ENCODE results near the gene FNIP1. TPM values are rescaled to one million over a fixed set of nuclear protein-coding genes. Genes with fewer than 3 reads are reported as not detected.

FNIP1 gene
- total and polyA plus RNA-seq, 2 experiments from 2014 or later = 8.2 to 27.9 TPM

DNA sequence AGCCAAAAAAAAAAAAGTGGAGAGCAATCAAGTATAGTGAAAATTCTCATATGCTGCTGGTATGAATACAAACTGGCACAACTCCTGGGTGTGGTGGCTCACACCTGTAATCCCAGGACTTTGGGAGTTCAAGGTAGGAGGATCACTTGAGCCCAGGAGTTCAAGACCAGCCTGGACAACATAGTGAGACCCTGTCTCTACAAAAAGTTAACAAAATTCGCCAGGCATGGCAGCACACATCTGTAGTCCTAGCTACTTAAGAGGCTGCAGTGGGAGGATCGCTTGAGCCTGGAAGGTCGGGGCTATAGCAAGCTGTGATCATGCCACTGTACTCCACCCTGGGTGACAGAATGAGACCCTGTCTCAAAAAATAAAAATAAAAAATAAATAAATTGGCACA is 51.7 kb downstream of the FNIP1 start:
- H3K27me3 ChIP-seq (ENCODE audit: insufficient read depth) = no peaks in the 10 kb centered on the region
- ATAC-seq (no peak), DNase-seq (ENCODE audit: low spot score) (no peak)
- peaks cover 25% of the 10 kb centered on the region for H3K79me2 ChIP-seq (replicated peaks; ENCODE audit: insufficient read depth)
- no peaks in the 10 kb centered on the region for H3F3A ChIP-seq (replicated peaks; ENCODE audit: low read depth)
- no peak overlapping the region for H3K4me3 ChIP-seq
- H3K36me3 Mint-ChIP-seq (ENCODE audit: low read depth) = peaks cover 4% of the 10 kb centered on the region; the same call in 1 of the 3 replicates
- H3K27ac Mint-ChIP-seq = no peak overlapping the region
- no peaks in the 10 kb centered on the region for H3K9me3 Mint-ChIP-seq
- H3K36me3 ChIP-seq (ENCODE audit: insufficient read depth) = peaks cover 6% of the 10 kb centered on the region; the same call in 1 of the 2 replicates
- peaks cover 5% of the 10 kb centered on the region; the same call in 1 of the 2 replicates for H3K4me1 ChIP-seq (ENCODE audit: insufficient read depth)
- no peaks in the 10 kb centered on the region for H3K27me3 Mint-ChIP-seq (ENCODE audit: insufficient read depth, low read depth, poor library complexity)
- peaks cover 4% of the 10 kb centered on the region; the same call in 2 of the 3 replicates for H3K4me1 Mint-ChIP-seq
- no peak overlapping the region for H2AFZ ChIP-seq
- no peaks in the 10 kb centered on the region for H3K9me2 ChIP-seq (ENCODE audit: insufficient read depth)
- H3K4me2 ChIP-seq = no peak overlapping the region
- TF ChIP-seq EZH2 (IDR thresholded peaks at IDR 0.05; ENCODE audit: low read depth, unreplicated experiment) = no peak
- TF ChIP-seq, protein P1, sequence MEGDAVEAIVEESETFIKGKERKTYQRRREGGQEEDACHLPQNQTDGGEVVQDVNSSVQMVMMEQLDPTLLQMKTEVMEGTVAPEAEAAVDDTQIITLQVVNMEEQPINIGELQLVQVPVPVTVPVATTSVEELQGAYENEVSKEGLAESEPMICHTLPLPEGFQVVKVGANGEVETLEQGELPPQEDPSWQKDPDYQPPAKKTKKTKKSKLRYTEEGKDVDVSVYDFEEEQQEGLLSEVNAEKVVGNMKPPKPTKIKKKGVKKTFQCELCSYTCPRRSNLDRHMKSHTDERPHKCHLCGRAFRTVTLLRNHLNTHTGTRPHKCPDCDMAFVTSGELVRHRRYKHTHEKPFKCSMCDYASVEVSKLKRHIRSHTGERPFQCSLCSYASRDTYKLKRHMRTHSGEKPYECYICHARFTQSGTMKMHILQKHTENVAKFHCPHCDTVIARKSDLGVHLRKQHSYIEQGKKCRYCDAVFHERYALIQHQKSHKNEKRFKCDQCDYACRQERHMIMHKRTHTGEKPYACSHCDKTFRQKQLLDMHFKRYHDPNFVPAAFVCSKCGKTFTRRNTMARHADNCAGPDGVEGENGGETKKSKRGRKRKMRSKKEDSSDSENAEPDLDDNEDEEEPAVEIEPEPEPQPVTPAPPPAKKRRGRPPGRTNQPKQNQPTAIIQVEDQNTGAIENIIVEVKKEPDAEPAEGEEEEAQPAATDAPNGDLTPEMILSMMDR (conservative IDR thresholded peaks at IDR 0.05; ENCODE audit: low read depth in 2 of 2) = no peak
- no peak for TF ChIP-seq POLR2AphosphoS5 (IDR thresholded peaks at IDR 0.05; ENCODE audit: low read depth)
- no peak for TF ChIP-seq ZNF331 (CRISPR knock-in tag; IDR thresholded peaks at IDR 0.05; ENCODE audit: low read depth)
- TF ChIP-seq, protein P2, sequence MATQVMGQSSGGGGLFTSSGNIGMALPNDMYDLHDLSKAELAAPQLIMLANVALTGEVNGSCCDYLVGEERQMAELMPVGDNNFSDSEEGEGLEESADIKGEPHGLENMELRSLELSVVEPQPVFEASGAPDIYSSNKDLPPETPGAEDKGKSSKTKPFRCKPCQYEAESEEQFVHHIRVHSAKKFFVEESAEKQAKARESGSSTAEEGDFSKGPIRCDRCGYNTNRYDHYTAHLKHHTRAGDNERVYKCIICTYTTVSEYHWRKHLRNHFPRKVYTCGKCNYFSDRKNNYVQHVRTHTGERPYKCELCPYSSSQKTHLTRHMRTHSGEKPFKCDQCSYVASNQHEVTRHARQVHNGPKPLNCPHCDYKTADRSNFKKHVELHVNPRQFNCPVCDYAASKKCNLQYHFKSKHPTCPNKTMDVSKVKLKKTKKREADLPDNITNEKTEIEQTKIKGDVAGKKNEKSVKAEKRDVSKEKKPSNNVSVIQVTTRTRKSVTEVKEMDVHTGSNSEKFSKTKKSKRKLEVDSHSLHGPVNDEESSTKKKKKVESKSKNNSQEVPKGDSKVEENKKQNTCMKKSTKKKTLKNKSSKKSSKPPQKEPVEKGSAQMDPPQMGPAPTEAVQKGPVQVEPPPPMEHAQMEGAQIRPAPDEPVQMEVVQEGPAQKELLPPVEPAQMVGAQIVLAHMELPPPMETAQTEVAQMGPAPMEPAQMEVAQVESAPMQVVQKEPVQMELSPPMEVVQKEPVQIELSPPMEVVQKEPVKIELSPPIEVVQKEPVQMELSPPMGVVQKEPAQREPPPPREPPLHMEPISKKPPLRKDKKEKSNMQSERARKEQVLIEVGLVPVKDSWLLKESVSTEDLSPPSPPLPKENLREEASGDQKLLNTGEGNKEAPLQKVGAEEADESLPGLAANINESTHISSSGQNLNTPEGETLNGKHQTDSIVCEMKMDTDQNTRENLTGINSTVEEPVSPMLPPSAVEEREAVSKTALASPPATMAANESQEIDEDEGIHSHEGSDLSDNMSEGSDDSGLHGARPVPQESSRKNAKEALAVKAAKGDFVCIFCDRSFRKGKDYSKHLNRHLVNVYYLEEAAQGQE (IDR thresholded peaks at IDR 0.05; ENCODE audit: unreplicated experiment) = no peak
- TF ChIP-seq CREB1 (CRISPR knock-in tag; IDR thresholded peaks at IDR 0.05; ENCODE audit: low read depth) = no peak
- TF ChIP-seq, protein P3, sequence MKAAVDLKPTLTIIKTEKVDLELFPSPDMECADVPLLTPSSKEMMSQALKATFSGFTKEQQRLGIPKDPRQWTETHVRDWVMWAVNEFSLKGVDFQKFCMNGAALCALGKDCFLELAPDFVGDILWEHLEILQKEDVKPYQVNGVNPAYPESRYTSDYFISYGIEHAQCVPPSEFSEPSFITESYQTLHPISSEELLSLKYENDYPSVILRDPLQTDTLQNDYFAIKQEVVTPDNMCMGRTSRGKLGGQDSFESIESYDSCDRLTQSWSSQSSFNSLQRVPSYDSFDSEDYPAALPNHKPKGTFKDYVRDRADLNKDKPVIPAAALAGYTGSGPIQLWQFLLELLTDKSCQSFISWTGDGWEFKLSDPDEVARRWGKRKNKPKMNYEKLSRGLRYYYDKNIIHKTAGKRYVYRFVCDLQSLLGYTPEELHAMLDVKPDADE (IDR thresholded peaks at IDR 0.05) = no peak
- TF ChIP-seq, protein P4, sequence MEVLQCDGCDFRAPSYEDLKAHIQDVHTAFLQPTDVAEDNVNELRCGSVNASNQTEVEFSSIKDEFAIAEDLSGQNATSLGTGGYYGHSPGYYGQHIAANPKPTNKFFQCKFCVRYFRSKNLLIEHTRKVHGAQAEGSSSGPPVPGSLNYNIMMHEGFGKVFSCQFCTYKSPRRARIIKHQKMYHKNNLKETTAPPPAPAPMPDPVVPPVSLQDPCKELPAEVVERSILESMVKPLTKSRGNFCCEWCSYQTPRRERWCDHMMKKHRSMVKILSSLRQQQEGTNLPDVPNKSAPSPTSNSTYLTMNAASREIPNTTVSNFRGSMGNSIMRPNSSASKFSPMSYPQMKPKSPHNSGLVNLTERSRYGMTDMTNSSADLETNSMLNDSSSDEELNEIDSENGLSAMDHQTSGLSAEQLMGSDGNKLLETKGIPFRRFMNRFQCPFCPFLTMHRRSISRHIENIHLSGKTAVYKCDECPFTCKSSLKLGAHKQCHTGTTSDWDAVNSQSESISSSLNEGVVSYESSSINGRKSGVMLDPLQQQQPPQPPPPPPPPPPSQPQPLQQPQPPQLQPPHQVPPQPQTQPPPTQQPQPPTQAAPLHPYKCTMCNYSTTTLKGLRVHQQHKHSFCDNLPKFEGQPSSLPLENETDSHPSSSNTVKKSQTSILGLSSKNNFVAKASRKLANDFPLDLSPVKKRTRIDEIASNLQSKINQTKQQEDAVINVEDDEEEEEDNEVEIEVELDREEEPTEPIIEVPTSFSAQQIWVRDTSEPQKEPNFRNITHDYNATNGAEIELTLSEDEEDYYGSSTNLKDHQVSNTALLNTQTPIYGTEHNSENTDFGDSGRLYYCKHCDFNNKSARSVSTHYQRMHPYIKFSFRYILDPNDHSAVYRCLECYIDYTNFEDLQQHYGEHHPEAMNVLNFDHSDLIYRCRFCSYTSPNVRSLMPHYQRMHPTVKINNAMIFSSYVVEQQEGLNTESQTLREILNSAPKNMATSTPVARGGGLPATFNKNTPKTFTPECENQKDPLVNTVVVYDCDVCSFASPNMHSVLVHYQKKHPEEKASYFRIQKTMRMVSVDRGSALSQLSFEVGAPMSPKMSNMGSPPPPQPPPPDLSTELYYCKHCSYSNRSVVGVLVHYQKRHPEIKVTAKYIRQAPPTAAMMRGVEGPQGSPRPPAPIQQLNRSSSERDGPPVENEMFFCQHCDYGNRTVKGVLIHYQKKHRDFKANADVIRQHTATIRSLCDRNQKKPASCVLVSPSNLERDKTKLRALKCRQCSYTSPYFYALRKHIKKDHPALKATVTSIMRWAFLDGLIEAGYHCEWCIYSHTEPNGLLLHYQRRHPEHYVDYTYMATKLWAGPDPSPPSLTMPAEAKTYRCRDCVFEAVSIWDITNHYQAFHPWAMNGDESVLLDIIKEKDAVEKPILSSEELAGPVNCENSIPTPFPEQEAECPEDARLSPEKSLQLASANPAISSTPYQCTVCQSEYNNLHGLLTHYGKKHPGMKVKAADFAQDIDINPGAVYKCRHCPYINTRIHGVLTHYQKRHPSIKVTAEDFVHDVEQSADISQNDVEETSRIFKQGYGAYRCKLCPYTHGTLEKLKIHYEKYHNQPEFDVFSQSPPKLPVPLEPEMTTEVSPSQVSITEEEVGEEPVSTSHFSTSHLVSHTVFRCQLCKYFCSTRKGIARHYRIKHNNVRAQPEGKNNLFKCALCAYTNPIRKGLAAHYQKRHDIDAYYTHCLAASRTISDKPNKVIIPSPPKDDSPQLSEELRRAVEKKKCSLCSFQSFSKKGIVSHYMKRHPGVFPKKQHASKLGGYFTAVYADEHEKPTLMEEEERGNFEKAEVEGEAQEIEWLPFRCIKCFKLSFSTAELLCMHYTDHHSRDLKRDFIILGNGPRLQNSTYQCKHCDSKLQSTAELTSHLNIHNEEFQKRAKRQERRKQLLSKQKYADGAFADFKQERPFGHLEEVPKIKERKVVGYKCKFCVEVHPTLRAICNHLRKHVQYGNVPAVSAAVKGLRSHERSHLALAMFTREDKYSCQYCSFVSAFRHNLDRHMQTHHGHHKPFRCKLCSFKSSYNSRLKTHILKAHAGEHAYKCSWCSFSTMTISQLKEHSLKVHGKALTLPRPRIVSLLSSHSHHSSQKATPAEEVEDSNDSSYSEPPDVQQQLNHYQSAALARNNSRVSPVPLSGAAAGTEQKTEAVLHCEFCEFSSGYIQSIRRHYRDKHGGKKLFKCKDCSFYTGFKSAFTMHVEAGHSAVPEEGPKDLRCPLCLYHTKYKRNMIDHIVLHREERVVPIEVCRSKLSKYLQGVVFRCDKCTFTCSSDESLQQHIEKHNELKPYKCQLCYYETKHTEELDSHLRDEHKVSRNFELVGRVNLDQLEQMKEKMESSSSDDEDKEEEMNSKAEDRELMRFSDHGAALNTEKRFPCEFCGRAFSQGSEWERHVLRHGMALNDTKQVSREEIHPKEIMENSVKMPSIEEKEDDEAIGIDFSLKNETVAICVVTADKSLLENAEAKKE (CRISPR knock-in tag; IDR thresholded peaks at IDR 0.05) = no peak
- TF ChIP-seq JUNB (IDR thresholded peaks at IDR 0.05; ENCODE audit: unreplicated experiment) = no peak
- no peak overlapping the region for H3K4me3 Mint-ChIP-seq
- no peak overlapping the region for H3K27ac ChIP-seq (ENCODE audit: low read depth)
- no peaks in the 10 kb centered on the region; the same call in 1 of the 2 replicates for H4K20me1 ChIP-seq (replicated peaks; ENCODE audit: insufficient read depth)

Data from GM23338 (cell line).